ENCODE data around the gene TRPV4.
A peak's percentile ranks its signal among the peaks of the same experiment; 100 is the strongest.

TRPV4 gene

GRCh38 chr12:109756457-109756856, 76.7 kb downstream of the TRPV4 start:
- Histone ChIP-seq H3K36me3 (ENCODE audit: control insufficient read depth in 2 of 2, insufficient read depth in 1 of 2, low read length in 2 of 2) (no peaks in the 10 kb centered on the region), H3K9me3 (ENCODE audit: control insufficient read depth, insufficient read depth, low read depth, low read length) (no peaks in the 10 kb centered on the region), H3K27ac (ENCODE audit: extremely low read depth, low read depth, low read length) (no peak overlapping the region), H3K4me3 (ENCODE audit: low read depth, low read length) (no peak overlapping the region), H3K4me1 (ENCODE audit: control insufficient read depth, insufficient read depth, low read length) (no peaks in the 10 kb centered on the region)
- CTCF ChIA-PET: no interaction called here
- POLR2A ChIA-PET: no interaction called here
- no peak for TF ChIP-seq ZNF658 (tag by site-specific recombination; IDR thresholded peaks at IDR 0.05)
- peak; percentile 64 for TF ChIP-seq SETDB1 (IDR thresholded peaks at IDR 0.05; ENCODE audit: insufficient read length, low read length)

GRCh38 chr12:109753959-109754358, 79.2 kb downstream of the TRPV4 start:
- TF ChIP-seq PRDM4 (tag by site-specific recombination; IDR thresholded peaks at IDR 0.05): no peak
- no peak for TF ChIP-seq ZNF221 (tag by site-specific recombination; IDR thresholded peaks at IDR 0.05; ENCODE audit: borderline replicate concordance)
- no peak for TF ChIP-seq ZNF2 (tag by site-specific recombination; IDR thresholded peaks at IDR 0.05)
- no peak for TF ChIP-seq ZBTB8A (tag by site-specific recombination; IDR thresholded peaks at IDR 0.05)
- TF ChIP-seq ZNF701 (tag by site-specific recombination; IDR thresholded peaks at IDR 0.05): no peak
- no peak for TF ChIP-seq ZNF248 (tag by site-specific recombination; IDR thresholded peaks at IDR 0.05)
- no peak for TF ChIP-seq ZNF518A (tag by site-specific recombination; conservative IDR thresholded peaks at IDR 0.05; ENCODE audit: low read depth)
- no peak for TF ChIP-seq SP2 (tag by site-specific recombination; IDR thresholded peaks at IDR 0.05)
- TF ChIP-seq ATF2 (tag by site-specific recombination; IDR thresholded peaks at IDR 0.05; ENCODE audit: low read depth): no peak
- no peak overlapping the region for H3K27ac ChIP-seq (ENCODE audit: extremely low read depth, low read depth, low read length)
- H3K9me3 ChIP-seq (ENCODE audit: control insufficient read depth, insufficient read depth, low read depth, low read length): no peaks in the 10 kb centered on the region
- H3K4me3 ChIP-seq (ENCODE audit: low read depth, low read length): no peak overlapping the region
- no peaks in the 10 kb centered on the region for H3K4me1 ChIP-seq (ENCODE audit: control insufficient read depth, insufficient read depth, low read length)
- no peaks in the 10 kb centered on the region for H3K36me3 ChIP-seq (ENCODE audit: control insufficient read depth in 2 of 2, insufficient read depth in 1 of 2, low read length in 2 of 2)
- CTCF ChIA-PET: interaction anchor here (0.8 to 1.2 kb wide), 2 partner anchors 14 to 22 kb away, joined by 3 read pairs; no protein-coding TSS in a partner anchor
- POLR2A ChIA-PET: no interaction called here

GRCh38 chr12:109753054-109753401, 80.2 kb downstream of the TRPV4 start:
- H3K27ac ChIP-seq (ENCODE audit: extremely low read depth, low read depth, low read length): no peak overlapping the region
- TF ChIP-seq ZFP41 (tag by site-specific recombination; IDR thresholded peaks at IDR 0.05; ENCODE audit: borderline replicate concordance): no peak
- TF ChIP-seq OVOL3 (tag by site-specific recombination; IDR thresholded peaks at IDR 0.05): no peak
- no peak for TF ChIP-seq KLF7 (tag by site-specific recombination; IDR thresholded peaks at IDR 0.05; ENCODE audit: borderline replicate concordance)
- no peak for TF ChIP-seq ZNF157 (tag by site-specific recombination; IDR thresholded peaks at IDR 0.05)
- TF ChIP-seq KLF16 (tag by site-specific recombination; IDR thresholded peaks at IDR 0.05): no peak
- H3K36me3 ChIP-seq (ENCODE audit: control insufficient read depth in 2 of 2, insufficient read depth in 1 of 2, low read length in 2 of 2): no peaks in the 10 kb centered on the region
- H3K4me1 ChIP-seq (ENCODE audit: control insufficient read depth, insufficient read depth, low read length): no peaks in the 10 kb centered on the region
- no peaks in the 10 kb centered on the region for H3K9me3 ChIP-seq (ENCODE audit: control insufficient read depth, insufficient read depth, low read depth, low read length)
- ChIA-PET CTCF (interaction anchor here (1.1 to 1.2 kb wide), 2 partner anchors 22 to 156 kb away, joined by 3 read pairs; no protein-coding TSS in a partner anchor), POLR2A (interaction anchor here (1.0 kb wide), 1 partner anchor 9 kb away, joined by 3 read pairs; no protein-coding TSS in a partner anchor)
- no peak overlapping the region for H3K4me3 ChIP-seq (ENCODE audit: low read depth, low read length)
